Esophagus muscularis mucosa (tissue), 4 donors: Measurements from ENCODE around the gene UBE2D4.

Source experiments
- EP300 ChIP-seq: sonication (generic); formaldehyde crosslinking; IDR thresholded peaks from one replicate; pipeline ENCODE4 v1.6.1; 2017; ENCODE audit warnings: antibody characterized with exemption
- POLR2A ChIP-seq: fragments of 450-650 bp; IDR thresholded peaks from one replicate; pipeline ENCODE4 v1.6.1; 2017; ENCODE audit warnings: antibody characterized with exemption, moderate library complexity, mild to moderate bottlenecking, low read depth
- TF ChIP-seq, protein P1 (sequence below), 3 experiments: fragments of 200-600 bp in 2 of 3; fragments of 450-650 bp in 1 of 3; sonication (generic) in 2 of 3; IDR thresholded peaks; one replicate each; pipeline ENCODE4 v1.5.1; 2017 to 2019; ENCODE audit warnings: antibody characterized with exemption in 3 of 3, mild to moderate bottlenecking in 2 of 3, moderate library complexity in 1 of 3

DNA sequence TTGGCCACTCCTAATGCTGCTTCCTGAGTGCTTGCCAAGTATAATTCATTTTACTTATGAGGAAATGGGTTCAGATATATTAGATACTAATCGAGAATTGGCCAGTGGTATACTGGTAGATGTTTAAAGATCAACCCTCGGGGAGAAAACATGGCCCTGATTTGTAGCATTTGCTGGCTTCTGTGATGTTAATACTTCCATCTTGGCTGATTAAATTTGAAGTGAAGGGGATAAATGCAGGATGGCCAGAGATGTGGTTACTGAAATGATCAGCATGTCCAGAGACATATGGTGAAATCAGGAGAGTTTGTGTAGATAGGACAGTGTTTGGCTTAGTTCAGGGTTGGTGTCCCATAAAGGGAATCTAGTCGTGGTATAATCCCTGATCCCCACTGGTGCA, 11.2 kb downstream of the UBE2D4 start:
- TF ChIP-seq, protein P1, sequence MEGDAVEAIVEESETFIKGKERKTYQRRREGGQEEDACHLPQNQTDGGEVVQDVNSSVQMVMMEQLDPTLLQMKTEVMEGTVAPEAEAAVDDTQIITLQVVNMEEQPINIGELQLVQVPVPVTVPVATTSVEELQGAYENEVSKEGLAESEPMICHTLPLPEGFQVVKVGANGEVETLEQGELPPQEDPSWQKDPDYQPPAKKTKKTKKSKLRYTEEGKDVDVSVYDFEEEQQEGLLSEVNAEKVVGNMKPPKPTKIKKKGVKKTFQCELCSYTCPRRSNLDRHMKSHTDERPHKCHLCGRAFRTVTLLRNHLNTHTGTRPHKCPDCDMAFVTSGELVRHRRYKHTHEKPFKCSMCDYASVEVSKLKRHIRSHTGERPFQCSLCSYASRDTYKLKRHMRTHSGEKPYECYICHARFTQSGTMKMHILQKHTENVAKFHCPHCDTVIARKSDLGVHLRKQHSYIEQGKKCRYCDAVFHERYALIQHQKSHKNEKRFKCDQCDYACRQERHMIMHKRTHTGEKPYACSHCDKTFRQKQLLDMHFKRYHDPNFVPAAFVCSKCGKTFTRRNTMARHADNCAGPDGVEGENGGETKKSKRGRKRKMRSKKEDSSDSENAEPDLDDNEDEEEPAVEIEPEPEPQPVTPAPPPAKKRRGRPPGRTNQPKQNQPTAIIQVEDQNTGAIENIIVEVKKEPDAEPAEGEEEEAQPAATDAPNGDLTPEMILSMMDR (IDR thresholded peaks at IDR 0.05) = no peak
- TF ChIP-seq POLR2A (no peak), EP300 (no peak)
